ENCODE results near the gene MLLT6. TPM values are rescaled to one million over a fixed set of nuclear protein-coding genes. Genes with fewer than 3 reads are reported as not detected.

The MLLT6 gene
- total RNA-seq, 2 donors from 2014 or later: 38.6 to 71.6 TPM

- H3K27me3 ChIP-seq: no peaks in the 10 kb centered on the region
- H3K27ac ChIP-seq: peak overlapping the region in 1 of 2 donors; percentile 86
- H3K36me3 ChIP-seq: peaks cover 55% of the 10 kb centered on the region
- H3K9me3 ChIP-seq: no peaks in the 10 kb centered on the region
- TF ChIP-seq CTCF (IDR thresholded peaks at IDR 0.05): no peak
- DNase-seq (ENCODE audit: low spot score): no peak
- peaks cover 0 to 57% of the 10 kb centered on the region in 2 donors for H3K4me1 ChIP-seq
- no peak overlapping the region for H3K4me3 ChIP-seq
These were observed 5.0 kb downstream of the MLLT6 start for GRCh38 chr17:38709864-38710603.

- Histone ChIP-seq H3K36me3 (peaks cover 59% of the 10 kb centered on the region), H3K27me3 (no peaks in the 10 kb centered on the region), H3K4me3 (no peak overlapping the region), H3K27ac (peak overlapping the region in 1 of 2 donors; percentile 86), H3K4me1 (peaks cover 0 to 57% of the 10 kb centered on the region in 2 donors), H3K9me3 (no peaks in the 10 kb centered on the region)
- no peak for DNase-seq (ENCODE audit: low spot score)
- no peak for TF ChIP-seq CTCF (IDR thresholded peaks at IDR 0.05)
These were observed 5.5 kb downstream of the MLLT6 start for GRCh38 chr17:38710604-38710962.

- peaks cover 63% of the 10 kb centered on the region for H3K36me3 ChIP-seq
- peak overlapping the region in 1 of 2 donors; percentile 86 for H3K27ac ChIP-seq
- H3K9me3 ChIP-seq: no peaks in the 10 kb centered on the region
- no peaks in the 10 kb centered on the region for H3K27me3 ChIP-seq
- DNase-seq (ENCODE audit: low spot score): no peak
- H3K4me1 ChIP-seq: peaks cover 0 to 57% of the 10 kb centered on the region in 2 donors
- TF ChIP-seq CTCF (IDR thresholded peaks at IDR 0.05): no peak
- no peak overlapping the region for H3K4me3 ChIP-seq
These were observed 5.9 kb downstream of the MLLT6 start for GRCh38 chr17:38710985-38711384.

- no peak for DNase-seq (ENCODE audit: low spot score)
- Histone ChIP-seq H3K4me1 (peaks cover 0 to 48% of the 10 kb centered on the region in 2 donors), H3K36me3 (peaks cover 73% of the 10 kb centered on the region), H3K27ac (peak overlapping the region; percentile 54 to 86), H3K27me3 (no peaks in the 10 kb centered on the region), H3K4me3 (no peak overlapping the region), H3K9me3 (no peaks in the 10 kb centered on the region)
- no peak for TF ChIP-seq CTCF (IDR thresholded peaks at IDR 0.05)
These were observed 6.9 kb downstream of the MLLT6 start for GRCh38 chr17:38711792-38712571.

- H3K4me3 ChIP-seq: no peak overlapping the region
- H3K27ac ChIP-seq: peak overlapping the region; percentile 53 to 86
- no peaks in the 10 kb centered on the region for H3K9me3 ChIP-seq
- DNase-seq (ENCODE audit: low spot score): no peak
- TF ChIP-seq CTCF (IDR thresholded peaks at IDR 0.05): no peak
- H3K36me3 ChIP-seq: peaks cover 79% of the 10 kb centered on the region
- peaks cover 0 to 41% of the 10 kb centered on the region in 2 donors for H3K4me1 ChIP-seq
- no peaks in the 10 kb centered on the region for H3K27me3 ChIP-seq
These were observed 7.5 kb downstream of the MLLT6 start for GRCh38 chr17:38712593-38712992.
